Esophagus squamous epithelium (tissue), 5 donors: ENCODE data around the gene RSAD1. TPM values are rescaled to one million over a fixed set of nuclear protein-coding genes. Genes with fewer than 3 reads are reported as not detected.

ENCODE experiments used
- DNase-seq: peaks from one replicate; lab custom pipeline; 2025; lab: John Stamatoyannopoulos, UW
- H3K27ac ChIP-seq, 4 donors: fragments of 200-600 bp; sonication (generic); one replicate each; pipeline ENCODE4 v1.5.1; 2016 to 2019; ENCODE audit warnings: mild to moderate bottlenecking in 1 of 4
- H3K27me3 ChIP-seq, 4 donors: fragments of 200-600 bp; sonication (generic); 1 replicate in 3 of 4; 2 replicates in 1 of 4; pipeline versions ENCODE4 v1.5.1 to v1.6.0; 2017 to 2021; ENCODE audit warnings: antibody characterized with exemption in 1 of 4
- H3K36me3 ChIP-seq, 3 donors: fragments of 200-600 bp; sonication (generic); one replicate each; pipeline ENCODE4 v1.5.1; 2016 to 2019
- H3K4me1 ChIP-seq, 3 donors: fragments of 200-600 bp; sonication (generic); one replicate each; pipeline ENCODE4 v1.5.1; 2017 to 2019
- H3K4me3 ChIP-seq, 4 donors: fragments of 200-600 bp; sonication (generic); 1 replicate in 3 of 4; 2 replicates in 1 of 4; pipeline ENCODE4 v1.5.1; 2016 to 2019; ENCODE audit warnings: mild to moderate bottlenecking in 2 of 4, moderate library complexity in 1 of 4
- H3K9me3 ChIP-seq, 3 donors: fragments of 200-600 bp; sonication (generic); one replicate each; pipeline ENCODE4 v1.5.1; 2016 to 2019
- POLR2A ChIP-seq, 4 donors: fragments of 450-650 bp; IDR thresholded peaks; one replicate each; pipeline ENCODE4 v1.6.1; 2017; ENCODE audit warnings: antibody characterized with exemption in 4 of 4, mild to moderate bottlenecking in 4 of 4, moderate library complexity in 3 of 4
- WGBS, 2 donors: methylation state at CpG; one replicate each; pipeline ENCODE4 v1.1.5; 2018; 5-methylcytosine and 5-hydroxymethylcytosine counted together
- intact Hi-C: fragments of 100-400 bp; cut with DNase I; formaldehyde crosslinking; loops from one replicate; pipeline ENCODE4 v1.15.0; 2022
- total RNA-seq, 4 donors: library from RNA; depleted of rRNA; stranded (reverse); fragments of >200 nt; gene quantifications; one replicate each; pipeline ENCODE4 v1.1.0, GENCODE V29; 2016
- TF ChIP-seq, protein P1 (sequence below), 6 experiments: fragments of 450-650 bp in 4 of 6; fragments of 200-600 bp in 2 of 6; sonication (generic) in 2 of 6; IDR thresholded peaks; one replicate each; pipeline ENCODE4 v1.5.1; 2016 to 2019; ENCODE audit warnings: antibody characterized with exemption in 6 of 6, mild to moderate bottlenecking in 4 of 6, moderate library complexity in 4 of 6
- donor health status: DM: yes; HTN: yes; CAD: no.

RSAD1 gene
- total RNA-seq, 4 donors from 2014 or later: 9.1 to 19.3 (median 14.2) TPM

DNA sequence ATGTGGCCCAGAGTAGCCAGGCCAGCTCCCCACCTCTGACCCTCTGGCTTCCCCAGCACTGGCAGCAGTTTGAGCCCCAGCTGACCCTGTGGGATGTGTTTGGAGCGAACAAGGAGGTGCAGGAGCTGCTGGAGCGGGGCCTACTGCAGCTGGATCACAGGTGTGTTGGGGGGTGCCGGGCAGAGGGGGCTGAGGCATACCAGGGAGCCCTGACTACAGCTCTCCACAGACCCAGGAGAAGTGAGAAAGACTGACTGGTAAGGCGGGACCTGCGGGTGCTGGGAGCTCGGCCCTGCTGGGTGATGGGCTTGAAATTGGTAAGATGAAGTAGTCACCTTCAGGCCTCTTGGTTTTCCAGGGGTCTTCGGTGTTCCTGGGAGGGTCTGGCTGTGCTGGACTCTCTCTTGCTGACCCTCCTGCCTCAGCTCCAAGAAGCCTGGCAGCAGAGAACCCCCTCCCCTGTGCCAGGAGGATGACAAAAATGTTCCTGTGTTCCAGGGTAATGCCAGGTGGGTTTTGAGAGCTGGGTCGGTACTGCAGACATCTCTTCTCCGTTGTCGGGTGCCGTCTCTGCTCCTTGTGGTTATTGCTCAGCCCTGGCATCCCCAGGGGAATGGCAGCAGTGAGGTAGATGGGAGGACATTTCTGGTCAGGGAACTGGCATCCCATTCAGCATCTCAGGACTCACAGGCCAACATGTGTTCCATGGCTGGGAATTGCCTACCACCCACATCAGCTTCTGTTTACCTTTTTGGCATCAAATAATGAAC lies 5.9 kb downstream of the RSAD1 start:
- TF ChIP-seq, protein P1, sequence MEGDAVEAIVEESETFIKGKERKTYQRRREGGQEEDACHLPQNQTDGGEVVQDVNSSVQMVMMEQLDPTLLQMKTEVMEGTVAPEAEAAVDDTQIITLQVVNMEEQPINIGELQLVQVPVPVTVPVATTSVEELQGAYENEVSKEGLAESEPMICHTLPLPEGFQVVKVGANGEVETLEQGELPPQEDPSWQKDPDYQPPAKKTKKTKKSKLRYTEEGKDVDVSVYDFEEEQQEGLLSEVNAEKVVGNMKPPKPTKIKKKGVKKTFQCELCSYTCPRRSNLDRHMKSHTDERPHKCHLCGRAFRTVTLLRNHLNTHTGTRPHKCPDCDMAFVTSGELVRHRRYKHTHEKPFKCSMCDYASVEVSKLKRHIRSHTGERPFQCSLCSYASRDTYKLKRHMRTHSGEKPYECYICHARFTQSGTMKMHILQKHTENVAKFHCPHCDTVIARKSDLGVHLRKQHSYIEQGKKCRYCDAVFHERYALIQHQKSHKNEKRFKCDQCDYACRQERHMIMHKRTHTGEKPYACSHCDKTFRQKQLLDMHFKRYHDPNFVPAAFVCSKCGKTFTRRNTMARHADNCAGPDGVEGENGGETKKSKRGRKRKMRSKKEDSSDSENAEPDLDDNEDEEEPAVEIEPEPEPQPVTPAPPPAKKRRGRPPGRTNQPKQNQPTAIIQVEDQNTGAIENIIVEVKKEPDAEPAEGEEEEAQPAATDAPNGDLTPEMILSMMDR (IDR thresholded peaks at IDR 0.05): no peak
- TF ChIP-seq POLR2A (IDR thresholded peaks at IDR 0.05): no peak
- Histone ChIP-seq H3K27ac (no peak overlapping the region), H3K27me3 (no peaks in the 10 kb centered on the region), H3K4me1 (peaks cover 12 to 52% (median 14%) of the 10 kb centered on the region in 3 donors), H3K9me3 (no peaks in the 10 kb centered on the region), H3K36me3 (peaks cover 0 to 55% (median 10%) of the 10 kb centered on the region in 3 donors), H3K4me3 (no peak overlapping the region)
- no peak for DNase-seq
- intact Hi-C loops: loop anchor here (5.0 to 10.0 kb wide), 2 partner anchors 63 to 140 kb away; partner anchors contain the start of gene SPATA20
- WGBS, 2 donors: 92 to 94% methylated on average over 2 to 7 of the region's 11 CpGs

DNA sequence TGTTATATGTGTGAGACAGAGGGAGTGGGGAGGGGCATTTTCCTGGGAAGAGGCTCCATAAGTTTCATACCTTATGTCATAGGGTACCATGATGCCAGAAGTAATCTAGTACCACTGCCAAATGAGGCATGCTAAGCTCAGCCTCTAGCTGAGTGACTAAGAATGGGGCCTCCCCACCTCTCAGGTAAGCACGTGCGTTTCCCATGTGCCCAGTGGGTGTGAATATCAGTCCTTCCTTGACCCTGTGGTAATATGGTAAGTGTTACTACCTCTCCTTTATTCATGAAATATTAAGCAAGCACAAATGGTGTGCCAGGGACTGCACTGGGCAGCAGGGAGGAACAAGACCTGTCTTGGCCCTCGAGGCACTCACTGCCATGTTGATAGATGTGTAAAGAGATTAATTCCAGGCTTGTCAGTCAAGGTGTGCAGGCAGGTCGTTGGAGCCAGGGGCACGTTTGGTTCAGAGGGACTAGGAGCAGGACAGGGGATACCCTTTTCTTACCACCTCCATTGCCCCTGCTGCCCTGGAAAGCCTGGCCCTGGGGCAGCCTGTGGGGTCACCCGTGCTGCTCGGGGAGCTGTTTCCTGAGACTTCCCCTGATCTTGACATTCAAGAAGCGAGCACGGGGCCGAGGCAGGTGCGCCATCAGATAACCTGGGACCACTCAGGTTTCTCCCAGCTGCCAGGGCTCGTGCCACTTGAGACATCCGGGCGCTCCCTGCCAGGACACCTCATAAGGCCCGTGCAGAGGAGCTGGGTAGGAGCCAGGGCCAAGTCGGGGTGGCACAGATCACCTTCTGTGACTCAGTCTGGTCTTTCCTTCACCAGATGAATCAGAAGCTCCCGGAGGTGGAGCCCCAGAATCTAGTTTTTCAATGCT lies 8.8 kb downstream of the RSAD1 start:
- no peak for DNase-seq
- intact Hi-C loops: loop anchor here (10.0 kb wide), 1 partner anchor 137 kb away; no protein-coding TSS in a partner anchor
- Histone ChIP-seq H3K36me3 (peaks cover 0 to 41% (median 10%) of the 10 kb centered on the region in 3 donors), H3K9me3 (no peaks in the 10 kb centered on the region), H3K4me3 (no peak overlapping the region), H3K27ac (peak overlapping the region; percentile 5 to 79 (median 54)), H3K27me3 (no peaks in the 10 kb centered on the region), H3K4me1 (peaks cover 5 to 30% (median 8%) of the 10 kb centered on the region in 3 donors)
- WGBS, 2 donors: 39 to 48% methylated on average over 7 to 9 of the region's 17 CpGs
- no peak for TF ChIP-seq POLR2A (IDR thresholded peaks at IDR 0.05)
- TF ChIP-seq, protein P1 (IDR thresholded peaks at IDR 0.05): no peak

DNA sequence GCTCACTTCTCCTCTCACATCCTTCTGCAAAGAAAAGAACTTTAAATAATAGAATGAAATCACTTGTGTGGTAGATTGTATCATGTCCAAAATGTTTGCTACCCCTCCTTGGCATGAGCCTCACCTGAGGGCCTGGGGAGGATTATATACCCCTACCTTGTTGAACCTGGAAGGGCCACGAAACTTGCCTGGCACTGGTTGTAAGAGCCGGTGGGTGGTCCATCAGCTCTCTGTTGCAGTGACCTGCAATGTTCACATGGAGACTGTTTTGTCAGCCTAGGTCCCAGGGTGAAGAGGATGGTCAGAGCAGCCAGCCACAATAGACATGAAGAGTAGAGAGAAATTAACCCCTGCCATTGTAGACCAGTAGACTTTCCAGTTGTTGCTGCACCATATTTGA lies 10.2 kb downstream of the RSAD1 start:
- intact Hi-C loops: loop anchor here (10.0 kb wide), 1 partner anchor 136 kb away; no protein-coding TSS in a partner anchor
- Histone ChIP-seq H3K27ac (no peak overlapping the region), H3K4me1 (peaks cover 5 to 20% (median 5%) of the 10 kb centered on the region in 3 donors), H3K9me3 (no peaks in the 10 kb centered on the region), H3K27me3 (no peaks in the 10 kb centered on the region), H3K36me3 (peaks cover 0 to 33% (median 7%) of the 10 kb centered on the region in 3 donors), H3K4me3 (no peak overlapping the region)
- WGBS, 2 donors: 92 to 100% methylated on average over 2 of the region's 2 CpGs
- no peak for TF ChIP-seq POLR2A (IDR thresholded peaks at IDR 0.05)
- TF ChIP-seq, protein P1 (IDR thresholded peaks at IDR 0.05): no peak
- DNase-seq: no peak

DNA sequence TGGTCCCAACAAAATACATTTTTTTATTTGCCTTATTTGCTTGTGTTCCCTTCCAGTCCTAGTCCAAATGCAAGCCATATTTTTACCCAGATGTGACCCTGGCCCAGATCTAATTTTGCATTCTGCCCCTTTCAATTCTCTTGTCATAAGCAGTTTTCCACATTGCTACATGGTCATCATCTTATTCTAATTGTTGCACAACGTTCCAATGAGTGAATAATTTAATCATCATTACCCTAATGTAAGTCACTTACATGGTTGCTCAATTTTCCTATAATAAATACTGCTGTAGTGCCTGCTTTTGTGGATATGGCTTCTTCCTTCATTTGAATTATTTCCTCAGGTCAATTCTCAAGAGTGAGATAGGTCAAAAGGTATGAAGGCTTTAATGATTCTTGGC lies 12.8 kb downstream of the RSAD1 start:
- 19 to 21% methylated on average over 1 of the region's 1 CpG for WGBS, 2 donors
- peaks cover 0 to 10% (median 0%) of the 10 kb centered on the region in 3 donors for H3K36me3 ChIP-seq
- DNase-seq: no peak
- H3K27ac ChIP-seq: no peak overlapping the region
- H3K27me3 ChIP-seq: no peaks in the 10 kb centered on the region
- peaks cover 5 to 20% (median 5%) of the 10 kb centered on the region in 3 donors for H3K4me1 ChIP-seq
- TF ChIP-seq, protein P1 (IDR thresholded peaks at IDR 0.05): no peak
- TF ChIP-seq POLR2A (IDR thresholded peaks at IDR 0.05): no peak
- H3K4me3 ChIP-seq: no peak overlapping the region
- intact Hi-C loops: no loop called here
- H3K9me3 ChIP-seq: no peaks in the 10 kb centered on the region
